CD4-positive, alpha-beta T cell (primary cell): ENCODE measurements around the gene RRP1. TPM values are rescaled to one million over a fixed set of nuclear protein-coding genes. Genes with fewer than 3 reads are reported as not detected.

Source experiments
- ATAC-seq: fragments of 200-7000 bp; cut with Tn5 transposase; one replicate; pipeline ENCODE4 v1.10.0; 2022; ENCODE audit warnings: mild to moderate bottlenecking; ENCODE audit not compliant: poor library complexity
- CTCF ChIA-PET: fragments of 350-600 bp; sonication (Branson Sonifier 250); formaldehyde crosslinking; loops from one replicate; lab custom pipeline; 2021; ENCODE audit warnings: antibody characterized with exemption, inconsistent platforms; lab: Charles Lee
- POLR2A ChIA-PET: fragments of 350-600 bp; sonication (Branson Sonifier 250); formaldehyde crosslinking; loops from one replicate; lab custom pipeline; 2021; ENCODE audit warnings: antibody characterized with exemption, inconsistent platforms; lab: Charles Lee
- DNase-seq, 14 experiments: peaks; one replicate each; pipeline ENCODE4 v3.0.0-alpha.2; 2013 to 2020; ENCODE audit warnings: mixed read lengths in 2 of 14
- H3K27ac ChIP-seq, 2 donors: one replicate each; pipeline versions ENCODE4 v1.5.1 to v1.7.0; 2013; ENCODE audit warnings: low read length in 2 of 2, low read depth in 1 of 2, mild to moderate bottlenecking in 1 of 2
- H3K27me3 ChIP-seq, 2 experiments: 1 replicate in 1 of 2; 2 replicates in 1 of 2; pipeline versions ENCODE4 v1.6.1 to v1.7.0; 2013; ENCODE audit warnings: low read length in 2 of 2, control low read depth in 1 of 2, mild to moderate bottlenecking in 1 of 2, moderate library complexity in 1 of 2; ENCODE audit not compliant: insufficient read depth in 2 of 2, control insufficient read depth in 1 of 2
- H3K36me3 ChIP-seq: one replicate; pipeline ENCODE4 v1.6.1; 2013; ENCODE audit warnings: low read length, control low read depth; ENCODE audit not compliant: insufficient read depth
- H3K4me1 ChIP-seq: one replicate; pipeline ENCODE4 v1.6.1; 2013; ENCODE audit warnings: low read length, control low read depth; ENCODE audit not compliant: insufficient read depth
- H3K4me3 ChIP-seq: one replicate; pipeline ENCODE4 v1.5.1; 2013; ENCODE audit warnings: mild to moderate bottlenecking, low read length, moderate library complexity
- H3K9me3 ChIP-seq, 2 experiments: 1 replicate in 1 of 2; 2 replicates in 1 of 2; pipeline versions ENCODE4 v1.6.1 to v1.7.0; 2013; ENCODE audit warnings: low read length in 2 of 2, mild to moderate bottlenecking in 2 of 2, control low read depth in 1 of 2, moderate library complexity in 1 of 2; ENCODE audit not compliant: control insufficient read depth in 1 of 2, insufficient read depth in 1 of 2
- H3K27ac Mint-ChIP-seq: one replicate; pipeline ENCODE4 v1.8.0; 2020; ENCODE audit warnings: mixed read lengths
- H3K27me3 Mint-ChIP-seq: one replicate; pipeline ENCODE4 v1.8.0; 2021; ENCODE audit warnings: mixed read lengths
- H3K36me3 Mint-ChIP-seq: one replicate; pipeline ENCODE4 v1.8.0; 2021; ENCODE audit warnings: low read depth, mixed read lengths
- H3K4me1 Mint-ChIP-seq: one replicate; pipeline ENCODE4 v1.8.0; 2021; ENCODE audit warnings: low read depth, mixed read lengths
- H3K4me3 Mint-ChIP-seq: one replicate; pipeline ENCODE4 v1.8.0; 2020; ENCODE audit warnings: mild to moderate bottlenecking, mixed read lengths
- H3K9me3 Mint-ChIP-seq: one replicate; pipeline ENCODE4 v1.8.0; 2020; ENCODE audit warnings: mixed read lengths
- intact Hi-C, 2 experiments: fragments of 100-400 bp; cut with DNase I in 1 of 2; cut with micrococcal nuclease in 1 of 2; formaldehyde crosslinking; loops; one replicate each; pipeline versions ENCODE4 v1.15.1 to v1.9.0; 2023 to 2025; cut with DNase I, micrococcal nuclease
- total RNA-seq, 174 experiments: library from RNA in 2 of 174; stranded (reverse) in 2 of 174; gene quantifications; one replicate each; pipeline ENCODE4 v1.2.3 and lab custom pipeline; 2021 to 2026
- TF ChIP-seq, protein P1 (sequence below): fragments of 200-600 bp; IDR thresholded peaks from one replicate; pipeline ENCODE4 v1.8.0; 2022; ENCODE audit warnings: antibody characterized with exemption, mild to moderate bottlenecking

RRP1 gene
- total RNA-seq, 2 experiments from 2014 or later = 27.7 to 29.0 TPM

DNA sequence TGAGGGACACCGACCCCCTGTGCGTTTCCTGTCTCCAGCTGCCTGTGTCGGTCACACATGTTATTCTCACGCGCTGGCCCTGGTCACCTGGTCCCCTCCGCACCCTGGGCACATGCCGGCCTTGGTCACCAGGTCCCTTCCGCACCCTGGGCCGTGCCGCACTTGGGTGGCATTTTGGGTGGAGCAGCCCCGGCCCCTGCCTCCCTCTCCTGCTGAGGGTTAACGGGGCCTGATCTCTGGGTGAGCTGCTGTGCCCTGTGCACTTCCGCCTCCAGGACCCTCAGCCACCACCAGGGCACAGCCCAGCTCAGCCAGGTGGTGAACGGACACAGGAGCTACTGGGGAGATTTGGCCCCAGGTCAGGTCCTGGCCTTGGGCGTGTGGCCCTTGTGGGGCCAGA, 26.6 kb downstream of the RRP1 start:
- ChIA-PET POLR2A (no interaction called here), CTCF (no interaction called here)
- no peak for DNase-seq
- ATAC-seq = no peak
- Mint-ChIP-seq H3K27me3 (no peaks in the 10 kb centered on the region), H3K4me1 (peaks cover 8% of the 10 kb centered on the region), H3K27ac (no peak overlapping the region), H3K4me3 (no peak overlapping the region), H3K9me3 (no peaks in the 10 kb centered on the region), H3K36me3 (peaks cover 6% of the 10 kb centered on the region)
- H3K27ac ChIP-seq = no peak overlapping the region
- TF ChIP-seq, protein P1, sequence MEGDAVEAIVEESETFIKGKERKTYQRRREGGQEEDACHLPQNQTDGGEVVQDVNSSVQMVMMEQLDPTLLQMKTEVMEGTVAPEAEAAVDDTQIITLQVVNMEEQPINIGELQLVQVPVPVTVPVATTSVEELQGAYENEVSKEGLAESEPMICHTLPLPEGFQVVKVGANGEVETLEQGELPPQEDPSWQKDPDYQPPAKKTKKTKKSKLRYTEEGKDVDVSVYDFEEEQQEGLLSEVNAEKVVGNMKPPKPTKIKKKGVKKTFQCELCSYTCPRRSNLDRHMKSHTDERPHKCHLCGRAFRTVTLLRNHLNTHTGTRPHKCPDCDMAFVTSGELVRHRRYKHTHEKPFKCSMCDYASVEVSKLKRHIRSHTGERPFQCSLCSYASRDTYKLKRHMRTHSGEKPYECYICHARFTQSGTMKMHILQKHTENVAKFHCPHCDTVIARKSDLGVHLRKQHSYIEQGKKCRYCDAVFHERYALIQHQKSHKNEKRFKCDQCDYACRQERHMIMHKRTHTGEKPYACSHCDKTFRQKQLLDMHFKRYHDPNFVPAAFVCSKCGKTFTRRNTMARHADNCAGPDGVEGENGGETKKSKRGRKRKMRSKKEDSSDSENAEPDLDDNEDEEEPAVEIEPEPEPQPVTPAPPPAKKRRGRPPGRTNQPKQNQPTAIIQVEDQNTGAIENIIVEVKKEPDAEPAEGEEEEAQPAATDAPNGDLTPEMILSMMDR = no peak
- peaks cover 21% of the 10 kb centered on the region for H3K4me1 ChIP-seq
- H3K4me3 ChIP-seq = no peak overlapping the region
- no peaks in the 10 kb centered on the region for H3K36me3 ChIP-seq
- no peaks in the 10 kb centered on the region for H3K27me3 ChIP-seq
- intact Hi-C loops = loop anchor here in 1 of 2 experiments (5.0 kb wide), 1 partner anchor 46 kb away; no protein-coding TSS in a partner anchor
- peaks cover 3 to 16% of the 10 kb centered on the region in 2 experiments for H3K9me3 ChIP-seq

- ChIA-PET CTCF (no interaction called here), POLR2A (no interaction called here)
- no peaks in the 10 kb centered on the region for H3K27me3 ChIP-seq
- Mint-ChIP-seq H3K4me3 (no peak overlapping the region), H3K27me3 (no peaks in the 10 kb centered on the region), H3K4me1 (peaks cover 8% of the 10 kb centered on the region), H3K9me3 (no peaks in the 10 kb centered on the region), H3K36me3 (peaks cover 6% of the 10 kb centered on the region), H3K27ac (no peak overlapping the region)
- no peaks in the 10 kb centered on the region for H3K36me3 ChIP-seq
- TF ChIP-seq, protein P1 = no peak
- intact Hi-C loops = loop anchor here in 1 of 2 experiments (5.0 kb wide), 1 partner anchor 46 kb away; no protein-coding TSS in a partner anchor
- H3K27ac ChIP-seq = no peak overlapping the region
- H3K4me1 ChIP-seq = peaks cover 18% of the 10 kb centered on the region
- ATAC-seq = no peak
- peak in 1 of 14 experiments; percentile 3 for DNase-seq
- no peak overlapping the region for H3K4me3 ChIP-seq
- peaks cover 3 to 16% of the 10 kb centered on the region in 2 experiments for H3K9me3 ChIP-seq
Observed at GRCh38 chr21:43816611-43817071, 27.3 kb downstream of the RRP1 start.

DNA sequence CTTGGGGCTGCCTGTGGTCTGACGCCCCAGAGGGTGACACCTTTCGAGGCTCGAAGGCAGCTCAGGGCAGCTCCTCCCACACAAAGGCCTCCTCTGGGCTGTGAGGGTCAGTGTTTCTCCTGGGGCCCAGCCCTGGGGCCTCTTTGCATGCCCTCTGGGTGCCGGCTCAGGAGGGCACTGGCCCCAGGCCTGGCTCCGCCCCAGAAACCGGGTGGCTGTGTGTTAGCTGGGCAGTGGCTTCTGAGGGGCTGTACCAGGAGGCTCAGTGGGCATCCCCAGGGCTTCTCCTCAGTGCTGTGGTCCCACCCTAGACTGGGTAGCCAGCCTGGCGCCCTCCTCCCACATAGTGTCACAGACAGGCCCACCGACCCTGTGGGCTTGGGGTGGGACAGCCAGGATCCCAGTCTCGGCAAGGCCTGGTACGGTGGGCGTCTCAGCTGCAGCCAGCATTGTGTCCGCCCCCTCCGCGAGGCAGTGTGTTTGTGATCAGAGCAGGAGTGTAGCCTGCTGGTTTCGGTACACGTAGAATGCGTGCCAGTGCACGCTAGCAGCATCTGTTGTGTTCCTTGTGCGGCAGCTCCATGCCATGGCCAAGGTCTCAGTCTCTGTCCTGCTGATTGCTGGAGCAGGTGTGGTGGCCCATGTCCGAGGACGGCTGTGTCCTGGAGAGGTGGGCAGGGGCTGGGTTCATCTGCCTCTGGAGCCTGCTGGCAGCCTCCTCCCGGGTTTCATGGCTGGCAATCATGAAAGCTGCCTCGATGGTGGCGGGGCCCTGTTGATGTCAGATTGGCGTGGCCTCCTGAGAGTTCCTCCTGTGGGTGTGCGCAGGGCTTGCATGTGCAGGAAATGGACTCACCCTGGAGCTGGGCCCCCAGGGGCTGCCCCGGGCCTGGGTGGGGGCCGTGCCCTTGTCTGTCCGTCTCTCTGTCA, 28.0 kb downstream of the RRP1 start:
- Mint-ChIP-seq H3K9me3 (no peaks in the 10 kb centered on the region), H3K36me3 (peaks cover 6% of the 10 kb centered on the region), H3K27me3 (no peaks in the 10 kb centered on the region), H3K4me1 (peaks cover 7% of the 10 kb centered on the region), H3K27ac (no peak overlapping the region), H3K4me3 (no peak overlapping the region)
- DNase-seq (peak in 2 of 14 experiments; percentile 30 to 33), ATAC-seq (no peak)
- ChIA-PET POLR2A (no interaction called here), CTCF (no interaction called here)
- TF ChIP-seq, protein P1 = no peak
- Histone ChIP-seq H3K9me3 (peaks cover 3 to 16% of the 10 kb centered on the region in 2 experiments), H3K4me3 (no peak overlapping the region), H3K27me3 (no peaks in the 10 kb centered on the region), H3K27ac (no peak overlapping the region), H3K4me1 (peaks cover 18% of the 10 kb centered on the region), H3K36me3 (no peaks in the 10 kb centered on the region)
- intact Hi-C loops = loop anchor here in 1 of 2 experiments (5.0 kb wide), 1 partner anchor 45 kb away; no protein-coding TSS in a partner anchor
